NT2/D1 (cell line): ENCODE data around the gene DACH1.

Experiments used
- SUZ12 ChIP-seq: IDR thresholded peaks from 2 replicates; pipeline ENCODE4 v1.6.1; 2011; ENCODE audit not compliant: insufficient read length, insufficient read depth; ENCODE audit errors: extremely low read depth
- YY1 ChIP-seq: IDR thresholded peaks from 2 replicates; pipeline ENCODE4 v1.6.1; 2011; ENCODE audit not compliant: insufficient read length, insufficient read depth
- ZNF274 ChIP-seq: IDR thresholded peaks from 2 replicates; pipeline ENCODE4 v1.6.1; 2011; ENCODE audit warnings: mild to moderate bottlenecking, low read depth, low read length

DNA sequence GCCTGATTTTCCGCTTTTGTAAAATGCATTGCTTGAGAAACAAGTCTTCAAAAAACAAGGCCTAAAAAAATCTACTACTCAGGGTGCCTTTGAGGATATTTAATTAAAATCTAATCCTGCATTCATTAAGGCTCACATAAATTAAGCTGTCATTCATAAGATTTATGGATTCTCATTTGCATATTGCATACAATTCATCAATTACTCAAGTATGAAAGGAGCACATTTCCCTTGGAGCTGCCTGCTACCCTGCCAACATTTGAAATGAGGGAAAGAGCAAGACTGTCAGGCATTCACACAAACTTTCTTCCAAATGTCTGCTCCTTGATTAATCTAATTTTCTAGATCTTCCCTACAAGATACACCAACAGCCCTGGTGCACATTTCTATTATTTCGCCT lies 140.0 kb downstream of the DACH1 start:
- TF ChIP-seq YY1 (no peak), ZNF274 (no peak), SUZ12 (no peak)
